Activated CD8-positive, alpha-beta memory T cell treated with anti-CD3 and anti-CD28 coated beads, Interleukin-2, amount 50 U/mL, for 1 hour (primary cell): ENCODE data around the gene STMN3.
"Not testable (repeated sequence)": the region's sequence is repeated elsewhere in the genome, so short reads cannot be mapped to it uniquely, and the experiment has no call there.

Experiments
- DNase-seq: peaks from one replicate; pipeline ENCODE4 v3.0.0-alpha.2; 2020; ENCODE audit errors: extremely low read depth

The STMN3 gene

GRCh38 chr20:63678667-63679465, 25.6 kb upstream of the STMN3 start:
- no peak for DNase-seq

- DNase-seq, result no peak
Measured at GRCh38 chr20:63678071-63678470, 24.8 kb upstream of the STMN3 start.

- DNase-seq, result no peak
Measured at GRCh38 chr20:63675681-63676368, 22.6 kb upstream of the STMN3 start.

- no peak for DNase-seq
Measured at GRCh38 chr20:63673951-63674350, 20.7 kb upstream of the STMN3 start.

- no peak for DNase-seq
Measured at GRCh38 chr20:63672666-63673065, 19.4 kb upstream of the STMN3 start.

- DNase-seq, result not testable (repeated sequence)
Measured at GRCh38 chr20:63671695-63672094, 18.5 kb upstream of the STMN3 start.

GRCh38 chr20:63668351-63668750, 15.1 kb upstream of the STMN3 start:
- DNase-seq, result no peak

GRCh38 chr20:63667858-63668257, 14.6 kb upstream of the STMN3 start:
- no peak for DNase-seq

GRCh38 chr20:63665708-63666107, 12.5 kb upstream of the STMN3 start:
- DNase-seq, result no peak

- no peak for DNase-seq
Measured at GRCh38 chr20:63664861-63665594, 11.8 kb upstream of the STMN3 start.

GRCh38 chr20:63664143-63664851, 11.1 kb upstream of the STMN3 start:
- DNase-seq, result no peak

- no peak for DNase-seq
Measured at GRCh38 chr20:63663332-63664066, 10.3 kb upstream of the STMN3 start.

- no peak for DNase-seq
Measured at GRCh38 chr20:63662813-63663189, 9.6 kb upstream of the STMN3 start.

- DNase-seq, result no peak
Measured at GRCh38 chr20:63661959-63662812, 9.0 kb upstream of the STMN3 start.

GRCh38 chr20:63661108-63661507, 7.9 kb upstream of the STMN3 start:
- DNase-seq, result no peak

- no peak for DNase-seq
Measured at GRCh38 chr20:63660622-63661021, 7.4 kb upstream of the STMN3 start.

- DNase-seq, result not testable (repeated sequence)
Measured at GRCh38 chr20:63660174-63660573, 7.0 kb upstream of the STMN3 start.

GRCh38 chr20:63659370-63659769, 6.1 kb upstream of the STMN3 start:
- no peak for DNase-seq

GRCh38 chr20:63658749-63659187, 5.5 kb upstream of the STMN3 start:
- no peak for DNase-seq
